Activated CD8-positive, alpha-beta T cell treated with anti-CD3 and anti-CD28 coated beads for 36 hours (primary cell): Measurements from ENCODE around the gene SCO1. TPM values are rescaled to one million over a fixed set of nuclear protein-coding genes. Genes with fewer than 3 reads are reported as not detected.

Source experiments
- ATAC-seq: fragments of 200-7000 bp; cut with Tn5 transposase; one replicate; pipeline ENCODE4 v1.10.0; 2021; ENCODE audit warnings: mild to moderate bottlenecking, moderate library complexity
- CTCF ChIA-PET: fragments of 350-600 bp; sonication (Branson Sonifier 250); formaldehyde crosslinking; loops from one replicate; lab custom pipeline; 2021; ENCODE audit warnings: antibody characterized with exemption; lab: Charles Lee
- POLR2A ChIA-PET: fragments of 350-600 bp; sonication (Branson Sonifier 250); formaldehyde crosslinking; loops from one replicate; lab custom pipeline; 2021; ENCODE audit warnings: antibody characterized with exemption; lab: Charles Lee
- DNase-seq: peaks from one replicate; pipeline ENCODE4 v3.0.0-alpha.2; 2020
- H3K27ac Mint-ChIP-seq: one replicate; pipeline ENCODE4 v1.8.0; 2021; ENCODE audit warnings: mild to moderate bottlenecking, mixed read lengths
- H3K27me3 Mint-ChIP-seq: one replicate; pipeline ENCODE4 v1.8.0; 2021; ENCODE audit warnings: mixed read lengths
- H3K36me3 Mint-ChIP-seq: one replicate; pipeline ENCODE4 v1.8.0; 2021; ENCODE audit warnings: low read depth, mixed read lengths
- H3K4me1 Mint-ChIP-seq: one replicate; pipeline ENCODE4 v1.8.0; 2021; ENCODE audit warnings: low read depth, mixed read lengths
- H3K4me3 Mint-ChIP-seq: one replicate; pipeline ENCODE4 v1.8.0; 2021; ENCODE audit warnings: mild to moderate bottlenecking, moderate library complexity, mixed read lengths
- H3K9me3 Mint-ChIP-seq: one replicate; pipeline ENCODE4 v1.8.0; 2021; ENCODE audit warnings: mixed read lengths
- CTCF ChIP-seq: fragments of 200-600 bp; IDR thresholded peaks from one replicate; pipeline ENCODE4 v1.8.0; 2022; ENCODE audit warnings: antibody characterized with exemption, mild to moderate bottlenecking
- intact Hi-C: fragments of 100-400 bp; cut with micrococcal nuclease; formaldehyde crosslinking; loops from one replicate; pipeline ENCODE4 v1.10.0; 2022
- total RNA-seq, 2 experiments: library from RNA; stranded (reverse); gene quantifications; one replicate each; pipeline ENCODE4 v1.2.3, GENCODE V29; 2021

SCO1 gene
- total RNA-seq, 2 experiments from 2014 or later = 45.3 to 45.4 TPM

GRCh38 chr17:10638151-10638550 lies 59.2 kb downstream of the SCO1 start:
- Mint-ChIP-seq H3K9me3 (no peaks in the 10 kb centered on the region), H3K27me3 (no peaks in the 10 kb centered on the region), H3K36me3 (peaks cover 28% of the 10 kb centered on the region), H3K4me1 (no peaks in the 10 kb centered on the region), H3K4me3 (no peak overlapping the region), H3K27ac (no peak overlapping the region)
- intact Hi-C loops = loop anchor here (2.0 kb wide), 1 partner anchor 31 kb away; no protein-coding TSS in a partner anchor
- ChIA-PET POLR2A (no interaction called here), CTCF (interaction anchor here (1.2 to 18.3 kb wide), 3 partner anchors 8 to 21 kb away, joined by 5 to 177 read pairs (median 42); no protein-coding TSS in a partner anchor)
- TF ChIP-seq CTCF = no peak
- ATAC-seq (no peak), DNase-seq (no peak)

- H3K36me3 Mint-ChIP-seq = peaks cover 30% of the 10 kb centered on the region
- H3K27ac Mint-ChIP-seq = no peak overlapping the region
- H3K4me1 Mint-ChIP-seq = no peaks in the 10 kb centered on the region
- no peak for TF ChIP-seq CTCF
- no peak overlapping the region for H3K4me3 Mint-ChIP-seq
- ATAC-seq (no peak), DNase-seq (no peak)
- no peaks in the 10 kb centered on the region for H3K27me3 Mint-ChIP-seq
- H3K9me3 Mint-ChIP-seq = no peaks in the 10 kb centered on the region
- intact Hi-C loops = no loop called here
- CTCF ChIA-PET = interaction anchor here (0.7 to 18.3 kb wide), 3 partner anchors 10 to 118 kb away, joined by 3 to 177 read pairs (median 59); no protein-coding TSS in a partner anchor
- POLR2A ChIA-PET = no interaction called here
Observed at GRCh38 chr17:10635290-10635689, 62.0 kb downstream of the SCO1 start.

GRCh38 chr17:10633738-10634379 lies 63.5 kb downstream of the SCO1 start:
- peaks cover 34% of the 10 kb centered on the region for H3K36me3 Mint-ChIP-seq
- intact Hi-C loops = no loop called here
- no peak for DNase-seq
- CTCF ChIA-PET = interaction anchor here (6.3 to 18.3 kb wide), 2 partner anchors 12 to 16 kb away, joined by 59 to 177 read pairs; no protein-coding TSS in a partner anchor
- no peaks in the 10 kb centered on the region for H3K27me3 Mint-ChIP-seq
- H3K4me1 Mint-ChIP-seq = no peaks in the 10 kb centered on the region
- POLR2A ChIA-PET = no interaction called here
- H3K9me3 Mint-ChIP-seq = no peaks in the 10 kb centered on the region
- TF ChIP-seq CTCF = no peak
- no peak overlapping the region for H3K27ac Mint-ChIP-seq
- H3K4me3 Mint-ChIP-seq = no peak overlapping the region
- ATAC-seq = no peak

GRCh38 chr17:10631701-10632100 lies 65.6 kb downstream of the SCO1 start:
- ATAC-seq = no peak
- POLR2A ChIA-PET = no interaction called here
- Mint-ChIP-seq H3K27me3 (no peaks in the 10 kb centered on the region), H3K4me1 (no peaks in the 10 kb centered on the region), H3K36me3 (peaks cover 31% of the 10 kb centered on the region), H3K9me3 (no peaks in the 10 kb centered on the region), H3K4me3 (no peak overlapping the region), H3K27ac (no peak overlapping the region)
- TF ChIP-seq CTCF = no peak
- no peak for DNase-seq
- intact Hi-C loops = no loop called here
- CTCF ChIA-PET = interaction anchor here (1.0 to 18.3 kb wide), 12 partner anchors 8 to 338 kb away, joined by 3 to 177 read pairs (median 4); no protein-coding TSS in a partner anchor

GRCh38 chr17:10631048-10631700 lies 66.2 kb downstream of the SCO1 start:
- CTCF ChIA-PET = interaction anchor here (0.6 to 18.3 kb wide), 18 partner anchors 9 to 337 kb away, joined by 3 to 177 read pairs (median 4); no protein-coding TSS in a partner anchor
- intact Hi-C loops = no loop called here
- TF ChIP-seq CTCF = peak; percentile 91
- POLR2A ChIA-PET = interaction anchor here (1.0 kb wide), 1 partner anchor 31 kb away, joined by 3 read pairs; no protein-coding TSS in a partner anchor
- ATAC-seq (no peak), DNase-seq (peak; percentile 16)
- no peak overlapping the region for H3K27ac Mint-ChIP-seq
- no peaks in the 10 kb centered on the region for H3K27me3 Mint-ChIP-seq
- no peaks in the 10 kb centered on the region for H3K9me3 Mint-ChIP-seq
- no peak overlapping the region for H3K4me3 Mint-ChIP-seq
- no peaks in the 10 kb centered on the region for H3K4me1 Mint-ChIP-seq
- H3K36me3 Mint-ChIP-seq = peaks cover 31% of the 10 kb centered on the region
